ENCODE results near the gene MPHOSPH10. TPM values are rescaled to one million over a fixed set of nuclear protein-coding genes. Genes with fewer than 3 reads are reported as not detected.
"Not testable (repeated sequence)": the region's sequence is repeated elsewhere in the genome, so short reads cannot be mapped to it uniquely, and the experiment has no call there.

MPHOSPH10 gene
- total RNA-seq, 1 experiment from 2014 or later: 26.4 TPM

- Histone ChIP-seq H3K36me3 (ENCODE audit: low read depth, low read length) (peaks cover 17% of the 10 kb centered on the region), H4K20me1 (ENCODE audit: low read length) (peaks cover 23% of the 10 kb centered on the region), H3K9me2 (replicated peaks; ENCODE audit: low read length) (no peaks in the 10 kb centered on the region), H3K9me3 (ENCODE audit: low read length) (no peaks in the 10 kb centered on the region), H2AFZ (ENCODE audit: low read length) (peak overlapping the region; percentile 90), H3K27ac (ENCODE audit: low read length) (peak overlapping the region; percentile 87), H3F3A (ENCODE audit: low read length, unreplicated experiment) (peaks cover 8% of the 10 kb centered on the region), H3K4me2 (ENCODE audit: low read length) (peak overlapping the region; percentile 90), H3K9ac (ENCODE audit: low read length) (peak overlapping the region; percentile 97), H3K79me2 (ENCODE audit: low read length) (peaks cover 71% of the 10 kb centered on the region), H3K27me3 (ENCODE audit: low read length) (no peaks in the 10 kb centered on the region), H3K4me1 (ENCODE audit: insufficient read depth, low read length) (peaks cover 15% of the 10 kb centered on the region), H3K4me3 (ENCODE audit: low read length) (peak overlapping the region; percentile 93)
- BruUV-seq (replicated peaks): TSS peak; percentile 64
- ChIA-PET POLR2A (ENCODE audit: unreplicated experiment) (no interaction called here), CTCF (interaction anchor here (0.6 kb wide), 1 partner anchor 29 kb away, joined by 4 read pairs; no protein-coding TSS in a partner anchor)
- no peak for ATAC-seq
- intact Hi-C loops (cut with micrococcal nuclease): loop anchor here (1.0 kb wide), 1 partner anchor 61 kb away; the partner anchor contains the start of gene NAGK
- TF ChIP-seq EZH2phosphoT487 (IDR thresholded peaks at IDR 0.05; ENCODE audit: borderline replicate concordance, low read length): no peak
- TF ChIP-seq CTCF (conservative IDR thresholded peaks at IDR 0.05; ENCODE audit: low read depth, low read length): no peak
- TF ChIP-seq EZH2 (IDR thresholded peaks at IDR 0.05; ENCODE audit: low read length, unreplicated experiment): no peak
- peak; percentile 45 for DNase-seq
Measured at GRCh38 chr2:71129114-71129901, 1.1 kb upstream of the MPHOSPH10 start.

- Histone ChIP-seq H3K4me2 (ENCODE audit: low read length) (peak overlapping the region; percentile 90), H3K36me3 (ENCODE audit: low read depth, low read length) (peaks cover 21% of the 10 kb centered on the region), H3K9me3 (ENCODE audit: low read length) (no peaks in the 10 kb centered on the region), H3K4me1 (ENCODE audit: insufficient read depth, low read length) (peaks cover 15% of the 10 kb centered on the region), H4K20me1 (ENCODE audit: low read length) (peaks cover 23% of the 10 kb centered on the region), H2AFZ (ENCODE audit: low read length) (peak overlapping the region; percentile 90), H3F3A (ENCODE audit: low read length, unreplicated experiment) (peaks cover 8% of the 10 kb centered on the region), H3K27ac (ENCODE audit: low read length) (peak overlapping the region; percentile 87), H3K9ac (ENCODE audit: low read length) (peak overlapping the region; percentile 97), H3K4me3 (ENCODE audit: low read length) (peak overlapping the region; percentile 93), H3K79me2 (ENCODE audit: low read length) (peaks cover 70% of the 10 kb centered on the region), H3K9me2 (replicated peaks; ENCODE audit: low read length) (no peaks in the 10 kb centered on the region), H3K27me3 (ENCODE audit: low read length) (no peaks in the 10 kb centered on the region)
- DNase-seq (peak; percentile 80), ATAC-seq (peak; percentile 60)
- no TSS peak for BruUV-seq (replicated peaks)
- ChIA-PET CTCF (interaction anchor here (0.6 kb wide), 1 partner anchor 29 kb away, joined by 4 read pairs; no protein-coding TSS in a partner anchor), POLR2A (ENCODE audit: unreplicated experiment) (no interaction called here)
- TF ChIP-seq EZH2 (IDR thresholded peaks at IDR 0.05; ENCODE audit: low read length, unreplicated experiment) (no peak), CTCF (conservative IDR thresholded peaks at IDR 0.05; ENCODE audit: low read depth, low read length) (no peak), EZH2phosphoT487 (IDR thresholded peaks at IDR 0.05; ENCODE audit: borderline replicate concordance, low read length) (no peak)
- intact Hi-C loops (cut with micrococcal nuclease): loop anchor here (1.0 kb wide), 1 partner anchor 62 kb away; the partner anchor contains the start of gene NAGK
Measured at GRCh38 chr2:71129902-71130151, 607 bp upstream of the MPHOSPH10 start.

- ChIA-PET POLR2A (ENCODE audit: unreplicated experiment) (no interaction called here), CTCF (interaction anchor here (1.0 to 1.1 kb wide), 2 partner anchors 31 to 62 kb away, joined by 3 read pairs; partner anchors contain the start of gene NAGK)
- TSS peak; percentile 45 for BruUV-seq (replicated peaks)
- Histone ChIP-seq H3K4me1 (ENCODE audit: insufficient read depth, low read length) (peaks cover 15% of the 10 kb centered on the region), H3K9me2 (replicated peaks; ENCODE audit: low read length) (no peaks in the 10 kb centered on the region), H3K4me3 (ENCODE audit: low read length) (peak overlapping the region; percentile 93), H3K9ac (ENCODE audit: low read length) (peak overlapping the region; percentile 97), H3K9me3 (ENCODE audit: low read length) (no peaks in the 10 kb centered on the region), H3K79me2 (ENCODE audit: low read length) (peaks cover 70% of the 10 kb centered on the region), H3F3A (ENCODE audit: low read length, unreplicated experiment) (peaks cover 8% of the 10 kb centered on the region), H3K27ac (ENCODE audit: low read length) (peak overlapping the region; percentile 87), H3K27me3 (ENCODE audit: low read length) (no peaks in the 10 kb centered on the region), H4K20me1 (ENCODE audit: low read length) (peaks cover 23% of the 10 kb centered on the region), H3K4me2 (ENCODE audit: low read length) (peak overlapping the region; percentile 90), H3K36me3 (ENCODE audit: low read depth, low read length) (peaks cover 25% of the 10 kb centered on the region), H2AFZ (ENCODE audit: low read length) (peak overlapping the region; percentile 90)
- ATAC-seq (no peak), DNase-seq (no peak)
- intact Hi-C loops (cut with micrococcal nuclease): no loop called here
- TF ChIP-seq CTCF (conservative IDR thresholded peaks at IDR 0.05; ENCODE audit: low read depth, low read length) (no peak), EZH2 (IDR thresholded peaks at IDR 0.05; ENCODE audit: low read length, unreplicated experiment) (no peak), EZH2phosphoT487 (IDR thresholded peaks at IDR 0.05; ENCODE audit: borderline replicate concordance, low read length) (no peak)
Measured at GRCh38 chr2:71130905-71131244, 441 bp downstream of the MPHOSPH10 start.

- H2AFZ ChIP-seq (ENCODE audit: low read length); H3K27me3 ChIP-seq (ENCODE audit: low read length); intact Hi-C loops (cut with micrococcal nuclease); POLR2A ChIA-PET (ENCODE audit: unreplicated experiment); H3K9me3 ChIP-seq (ENCODE audit: low read length); H3K9me2 ChIP-seq (replicated peaks; ENCODE audit: low read length); H3F3A ChIP-seq (ENCODE audit: low read length, unreplicated experiment); DNase-seq; H3K27ac ChIP-seq (ENCODE audit: low read length); BruUV-seq (replicated peaks); ATAC-seq: not testable (repeated sequence)
- Histone ChIP-seq H3K9ac (ENCODE audit: low read length) (peak overlapping the region; percentile 97), H3K4me3 (ENCODE audit: low read length) (peak overlapping the region; percentile 93), H4K20me1 (ENCODE audit: low read length) (peaks cover 23% of the 10 kb centered on the region), H3K36me3 (ENCODE audit: low read depth, low read length) (peaks cover 32% of the 10 kb centered on the region), H3K79me2 (ENCODE audit: low read length) (peaks cover 69% of the 10 kb centered on the region), H3K4me2 (ENCODE audit: low read length) (peak overlapping the region; percentile 90), H3K4me1 (ENCODE audit: insufficient read depth, low read length) (peaks cover 15% of the 10 kb centered on the region)
- CTCF ChIA-PET: interaction anchor here (1.0 kb wide), 1 partner anchor 63 kb away, joined by 3 read pairs; the partner anchor contains the start of gene NAGK
Measured at GRCh38 chr2:71131387-71132166, 1.1 kb downstream of the MPHOSPH10 start.

Data from PC-3 (cell line).